Measurements from ENCODE around the gene TMED1.
A peak's percentile ranks its signal among the peaks of the same experiment; 100 is the strongest.
"Not testable (repeated sequence)": the region's sequence is repeated elsewhere in the genome, so short reads cannot be mapped to it uniquely, and the experiment has no call there.

Gene TMED1

GRCh38 chr19:10839114-10840050 lies 3.4 kb upstream of the TMED1 start:
- Histone ChIP-seq H3K9ac (ENCODE audit: low read length) (no peak overlapping the region), H3K4me1 (ENCODE audit: control insufficient read depth, low read depth, low read length) (no peaks in the 10 kb centered on the region), H3K9me3 (ENCODE audit: control insufficient read depth, low read depth, low read length) (no peaks in the 10 kb centered on the region), H3K36me3 (ENCODE audit: control insufficient read depth, low read depth, low read length) (no peaks in the 10 kb centered on the region), H3K4me3 (ENCODE audit: low read length) (no peak overlapping the region), H3K27ac (ENCODE audit: low read length) (no peak overlapping the region), H3K27me3 (ENCODE audit: control insufficient read depth, insufficient read depth, low read length) (peaks cover 4% of the 10 kb centered on the region)

GRCh38 chr19:10838377-10838776 lies 2.4 kb upstream of the TMED1 start:
- Histone ChIP-seq H3K4me3 (ENCODE audit: low read length) (no peak overlapping the region), H3K4me1 (ENCODE audit: control insufficient read depth, low read depth, low read length) (no peaks in the 10 kb centered on the region), H3K9me3 (ENCODE audit: control insufficient read depth, low read depth, low read length) (no peaks in the 10 kb centered on the region), H3K9ac (ENCODE audit: low read length) (no peak overlapping the region), H3K36me3 (ENCODE audit: control insufficient read depth, low read depth, low read length) (peaks cover 4% of the 10 kb centered on the region), H3K27ac (ENCODE audit: low read length) (no peak overlapping the region), H3K27me3 (ENCODE audit: control insufficient read depth, insufficient read depth, low read length) (peaks cover 4% of the 10 kb centered on the region)

- not testable (repeated sequence) for H3K9ac ChIP-seq (ENCODE audit: low read length); H3K9me3 ChIP-seq (ENCODE audit: control insufficient read depth, low read depth, low read length); H3K4me1 ChIP-seq (ENCODE audit: control insufficient read depth, low read depth, low read length); H3K27ac ChIP-seq (ENCODE audit: low read length); H3K4me3 ChIP-seq (ENCODE audit: low read length); H3K27me3 ChIP-seq (ENCODE audit: control insufficient read depth, insufficient read depth, low read length)
- H3K36me3 ChIP-seq (ENCODE audit: control insufficient read depth, low read depth, low read length): peaks cover 11% of the 10 kb centered on the region
Measured at GRCh38 chr19:10837649-10838048, 1.6 kb upstream of the TMED1 start.

- Histone ChIP-seq H3K36me3 (ENCODE audit: control insufficient read depth, low read depth, low read length) (peaks cover 16% of the 10 kb centered on the region), H3K9ac (ENCODE audit: low read length) (peak overlapping the region; percentile 92), H3K27ac (ENCODE audit: low read length) (peak overlapping the region; percentile 85), H3K4me3 (ENCODE audit: low read length) (peak overlapping the region; percentile 85), H3K4me1 (ENCODE audit: control insufficient read depth, low read depth, low read length) (no peaks in the 10 kb centered on the region), H3K27me3 (ENCODE audit: control insufficient read depth, insufficient read depth, low read length) (peaks cover 4% of the 10 kb centered on the region), H3K9me3 (ENCODE audit: control insufficient read depth, low read depth, low read length) (no peaks in the 10 kb centered on the region)
Measured at GRCh38 chr19:10836479-10837330, 693 bp upstream of the TMED1 start.

- no peaks in the 10 kb centered on the region for H3K4me1 ChIP-seq (ENCODE audit: control insufficient read depth, low read depth, low read length)
- H3K27me3 ChIP-seq (ENCODE audit: control insufficient read depth, insufficient read depth, low read length): peaks cover 4% of the 10 kb centered on the region
- peak overlapping the region; percentile 57 for H3K4me3 ChIP-seq (ENCODE audit: low read length)
- H3K9me3 ChIP-seq (ENCODE audit: control insufficient read depth, low read depth, low read length): no peaks in the 10 kb centered on the region
- H3K27ac ChIP-seq (ENCODE audit: low read length): no peak overlapping the region
- H3K9ac ChIP-seq (ENCODE audit: low read length): peak overlapping the region; percentile 16
- H3K36me3 ChIP-seq (ENCODE audit: control insufficient read depth, low read depth, low read length): peaks cover 16% of the 10 kb centered on the region
Measured at GRCh38 chr19:10835089-10835753, 791 bp downstream of the TMED1 start.

GRCh38 chr19:10832939-10833296 lies 3.1 kb downstream of the TMED1 start:
- Histone ChIP-seq H3K27ac (ENCODE audit: low read length) (no peak overlapping the region), H3K9ac (ENCODE audit: low read length) (no peak overlapping the region), H3K36me3 (ENCODE audit: control insufficient read depth, low read depth, low read length) (peaks cover 16% of the 10 kb centered on the region), H3K27me3 (ENCODE audit: control insufficient read depth, insufficient read depth, low read length) (peaks cover 4% of the 10 kb centered on the region), H3K4me1 (ENCODE audit: control insufficient read depth, low read depth, low read length) (no peaks in the 10 kb centered on the region), H3K9me3 (ENCODE audit: control insufficient read depth, low read depth, low read length) (no peaks in the 10 kb centered on the region), H3K4me3 (ENCODE audit: low read length) (no peak overlapping the region)

GRCh38 chr19:10831987-10832938 lies 3.7 kb downstream of the TMED1 start:
- peaks cover 4% of the 10 kb centered on the region for H3K27me3 ChIP-seq (ENCODE audit: control insufficient read depth, insufficient read depth, low read length)
- H3K4me3 ChIP-seq (ENCODE audit: low read length): no peak overlapping the region
- H3K9ac ChIP-seq (ENCODE audit: low read length): no peak overlapping the region
- H3K27ac ChIP-seq (ENCODE audit: low read length): no peak overlapping the region
- H3K4me1 ChIP-seq (ENCODE audit: control insufficient read depth, low read depth, low read length): no peaks in the 10 kb centered on the region
- H3K9me3 ChIP-seq (ENCODE audit: control insufficient read depth, low read depth, low read length): no peaks in the 10 kb centered on the region
- peaks cover 16% of the 10 kb centered on the region for H3K36me3 ChIP-seq (ENCODE audit: control insufficient read depth, low read depth, low read length)

- H3K4me1 ChIP-seq (ENCODE audit: control insufficient read depth, low read depth, low read length): no peaks in the 10 kb centered on the region
- H3K36me3 ChIP-seq (ENCODE audit: control insufficient read depth, low read depth, low read length): peaks cover 22% of the 10 kb centered on the region
- H3K4me3 ChIP-seq (ENCODE audit: low read length): no peak overlapping the region
- H3K27me3 ChIP-seq (ENCODE audit: control insufficient read depth, insufficient read depth, low read length): no peaks in the 10 kb centered on the region
- H3K9ac ChIP-seq (ENCODE audit: low read length): no peak overlapping the region
- H3K27ac ChIP-seq (ENCODE audit: low read length): no peak overlapping the region
- no peaks in the 10 kb centered on the region for H3K9me3 ChIP-seq (ENCODE audit: control insufficient read depth, low read depth, low read length)
Measured at GRCh38 chr19:10830931-10831779, 4.9 kb downstream of the TMED1 start.

GRCh38 chr19:10830370-10830769 lies 5.6 kb downstream of the TMED1 start:
- Histone ChIP-seq H3K36me3 (ENCODE audit: control insufficient read depth, low read depth, low read length) (peaks cover 27% of the 10 kb centered on the region), H3K27ac (ENCODE audit: low read length) (no peak overlapping the region), H3K27me3 (ENCODE audit: control insufficient read depth, insufficient read depth, low read length) (no peaks in the 10 kb centered on the region), H3K9me3 (ENCODE audit: control insufficient read depth, low read depth, low read length) (no peaks in the 10 kb centered on the region), H3K9ac (ENCODE audit: low read length) (no peak overlapping the region), H3K4me3 (ENCODE audit: low read length) (no peak overlapping the region), H3K4me1 (ENCODE audit: control insufficient read depth, low read depth, low read length) (no peaks in the 10 kb centered on the region)

- H3K9ac ChIP-seq (ENCODE audit: low read length): no peak overlapping the region
- peaks cover 30% of the 10 kb centered on the region for H3K36me3 ChIP-seq (ENCODE audit: control insufficient read depth, low read depth, low read length)
- H3K4me1 ChIP-seq (ENCODE audit: control insufficient read depth, low read depth, low read length): no peaks in the 10 kb centered on the region
- no peaks in the 10 kb centered on the region for H3K9me3 ChIP-seq (ENCODE audit: control insufficient read depth, low read depth, low read length)
- no peaks in the 10 kb centered on the region for H3K27me3 ChIP-seq (ENCODE audit: control insufficient read depth, insufficient read depth, low read length)
- H3K4me3 ChIP-seq (ENCODE audit: low read length): no peak overlapping the region
- H3K27ac ChIP-seq (ENCODE audit: low read length): no peak overlapping the region
Measured at GRCh38 chr19:10829967-10830366, 6.0 kb downstream of the TMED1 start.

Data from iPS-18a (cell line).